Lower leg skin (tissue), 3 donors: Measurements from ENCODE around the gene GPBP1L1.

ENCODE experiments used
- CTCF ChIP-seq, 3 donors: fragments of 450-650 bp; IDR thresholded peaks; one replicate each; pipeline ENCODE4 v1.5.1; 2016; ENCODE audit warnings: antibody characterized with exemption in 3 of 3, mild to moderate bottlenecking in 3 of 3, moderate library complexity in 2 of 3
- POLR2A ChIP-seq, 2 donors: fragments of 450-650 bp; IDR thresholded peaks; one replicate each; pipeline ENCODE4 v1.6.1; 2016 to 2017; ENCODE audit warnings: antibody characterized with exemption in 2 of 2, mild to moderate bottlenecking in 1 of 2, moderate library complexity in 1 of 2

GRCh38 chr1:45704637-45705036 lies 18.3 kb upstream of the GPBP1L1 start:
- TF ChIP-seq CTCF (IDR thresholded peaks at IDR 0.05) (no peak), POLR2A (IDR thresholded peaks at IDR 0.05) (no peak)
